Left lung (tissue), 10 donors: Measurements from ENCODE around the gene OR51A4. TPM values are rescaled to one million over a fixed set of nuclear protein-coding genes. Genes with fewer than 3 reads are reported as not detected.
A peak's percentile ranks its signal among the peaks of the same experiment; 100 is the strongest.
"Not testable (repeated sequence)": the region's sequence is repeated elsewhere in the genome, so short reads cannot be mapped to it uniquely, and the experiment has no call there.

Source experiments
- ATAC-seq: fragments of 200-7000 bp; cut with Tn5 transposase; one replicate; pipeline ENCODE4 v1.9.1; 2020; ENCODE audit warnings: moderate library complexity
- DNase-seq, 4 donors: peaks; one replicate each; pipeline ENCODE4 v3.0.0-alpha.2; 2013 to 2020
- H3K27ac ChIP-seq, 2 donors: fragments of 200-600 bp; sonication (generic) in 1 of 2; one replicate each; pipeline versions ENCODE4 v1.5.0 to v1.8.0; 2020 to 2021
- H3K27me3 ChIP-seq, 2 donors: fragments of 200-600 bp; sonication (generic) in 1 of 2; one replicate each; pipeline versions ENCODE4 v1.5.0 to v1.8.0; 2020 to 2021
- H3K36me3 ChIP-seq, 2 donors: fragments of 200-600 bp; sonication (generic) in 1 of 2; one replicate each; pipeline versions ENCODE4 v1.5.0 to v1.8.0; 2020 to 2021
- H3K4me1 ChIP-seq, 2 donors: fragments of 200-600 bp; one replicate each; pipeline ENCODE4 v1.8.0; 2021
- H3K4me3 ChIP-seq, 2 donors: fragments of 200-600 bp; sonication (generic) in 1 of 2; one replicate each; pipeline versions ENCODE4 v1.5.0 to v1.8.0; 2020 to 2021; ENCODE audit warnings: mild to moderate bottlenecking in 1 of 2
- H3K9me3 ChIP-seq, 2 donors: fragments of 200-600 bp; sonication (generic) in 1 of 2; one replicate each; pipeline versions ENCODE4 v1.5.0 to v1.8.0; 2020 to 2021
- CTCF ChIP-seq, 2 donors: fragments of 200-600 bp; sonication (generic) in 1 of 2; IDR thresholded peaks; one replicate each; pipeline versions ENCODE4 v1.5.0 to v1.8.0; 2021; ENCODE audit warnings: antibody characterized with exemption in 2 of 2
- intact Hi-C, 2 donors: fragments of 100-400 bp; cut with DNase I; formaldehyde crosslinking; loops; one replicate each; pipeline versions ENCODE4 v1.11.2 to v1.14.2; 2022
- polyA plus RNA-seq, 6 donors: library from polyadenylated mRNA; unstranded; fragments of 120-200 nt; gene quantifications; one replicate each; pipeline ENCODE4 v1.2.1, GENCODE V29; 2013; ENCODE audit not compliant: insufficient read length in 6 of 6
- total RNA-seq, 2 donors: library from RNA; stranded (reverse); fragmentation: NEBNext Ultra II Directional; extraction: Animal tissue kit (Norgen Biotek cat#: 25700); gene quantifications; one replicate each; pipeline ENCODE4 v1.2.1, GENCODE V29; 2021
- donor health status: DM: no; HTN: yes; CAD: no.
- donor health status: DM: no; HTN: no; CAD: no.

OR51A4 gene
- total and polyA plus RNA-seq, 8 donors, result not detected

- intact Hi-C loops, result no loop called here
- DNase-seq, result peak in 2 of 4 donors; percentile 3 to 19
- Histone ChIP-seq H3K4me3 (no peak overlapping the region), H3K36me3 (no peaks in the 10 kb centered on the region), H3K4me1 (no peaks in the 10 kb centered on the region), H3K27ac (no peak overlapping the region), H3K9me3 (no peaks in the 10 kb centered on the region), H3K27me3 (no peaks in the 10 kb centered on the region)
- TF ChIP-seq CTCF (IDR thresholded peaks at IDR 0.05), result no peak
- no peak for ATAC-seq
These were observed 31.6 kb upstream of the OR51A4 start for GRCh38 chr11:4979036-4979435.

GRCh38 chr11:4975436-4975835 is 28.0 kb upstream of the OR51A4 start:
- intact Hi-C loops, result no loop called here
- H3K4me1 ChIP-seq, result no peaks in the 10 kb centered on the region
- H3K27me3 ChIP-seq, result no peaks in the 10 kb centered on the region
- DNase-seq (no peak), ATAC-seq (no peak)
- no peak for TF ChIP-seq CTCF (IDR thresholded peaks at IDR 0.05)
- H3K9me3 ChIP-seq, result no peaks in the 10 kb centered on the region
- H3K27ac ChIP-seq, result no peak overlapping the region
- no peaks in the 10 kb centered on the region for H3K36me3 ChIP-seq
- H3K4me3 ChIP-seq, result no peak overlapping the region

GRCh38 chr11:4962816-4963215 is 15.4 kb upstream of the OR51A4 start:
- no peaks in the 10 kb centered on the region for H3K4me1 ChIP-seq
- TF ChIP-seq CTCF (IDR thresholded peaks at IDR 0.05), result no peak
- intact Hi-C loops, result no loop called here
- no peak overlapping the region for H3K27ac ChIP-seq
- H3K36me3 ChIP-seq, result no peaks in the 10 kb centered on the region
- ATAC-seq (no peak), DNase-seq (no peak)
- no peaks in the 10 kb centered on the region for H3K27me3 ChIP-seq
- no peak overlapping the region for H3K4me3 ChIP-seq
- H3K9me3 ChIP-seq, result peaks cover 0 to 3% of the 10 kb centered on the region in 2 donors

GRCh38 chr11:4960877-4961276 is 13.5 kb upstream of the OR51A4 start:
- ATAC-seq, result no peak
- Histone ChIP-seq H3K27ac (no peak overlapping the region), H3K4me3 (no peak overlapping the region), H3K36me3 (no peaks in the 10 kb centered on the region), H3K4me1 (no peaks in the 10 kb centered on the region), H3K27me3 (no peaks in the 10 kb centered on the region), H3K9me3 (peaks cover 0 to 3% of the 10 kb centered on the region in 2 donors)
- intact Hi-C loops, result no loop called here
- no peak for DNase-seq
- no peak for TF ChIP-seq CTCF (IDR thresholded peaks at IDR 0.05)

GRCh38 chr11:4957396-4957795 is 10.0 kb upstream of the OR51A4 start:
- H3K9me3 ChIP-seq, result no peaks in the 10 kb centered on the region
- no peak for TF ChIP-seq CTCF (IDR thresholded peaks at IDR 0.05)
- no peaks in the 10 kb centered on the region for H3K4me1 ChIP-seq
- H3K27ac ChIP-seq, result no peak overlapping the region
- no peak for DNase-seq
- ATAC-seq, result no peak
- H3K4me3 ChIP-seq, result no peak overlapping the region
- no peaks in the 10 kb centered on the region for H3K36me3 ChIP-seq
- no peaks in the 10 kb centered on the region for H3K27me3 ChIP-seq
- intact Hi-C loops, result no loop called here

GRCh38 chr11:4955613-4956012 is 8.2 kb upstream of the OR51A4 start, which contains the start of gene OR51A2:
Gene OR51A2 (minus strand): TSS chr11:4955713. CDS start chr11:4955713, 0 bp downstream.
- ATAC-seq, H3K27ac ChIP-seq, H3K9me3 ChIP-seq, H3K4me1 ChIP-seq, H3K27me3 ChIP-seq, H3K36me3 ChIP-seq, H3K4me3 ChIP-seq, DNase-seq, intact Hi-C loops: not testable (repeated sequence)
